HepG2 (cell line): Measurements from ENCODE around the gene RSPH10B. TPM values are rescaled to one million over a fixed set of nuclear protein-coding genes. Genes with fewer than 3 reads are reported as not detected.
A peak's percentile ranks its signal among the peaks of the same experiment; 100 is the strongest.

Source experiments
- EED ChIP-seq: sonication (generic); formaldehyde crosslinking; IDR thresholded peaks from 2 replicates; pipeline ENCODE4 v1.5.0; 2020; ENCODE audit warnings: mild to moderate bottlenecking, missing genetic modification reagents
- HMG20B ChIP-seq: conservative IDR thresholded peaks from 2 replicates; pipeline ENCODE4 v1.6.1; 2016; ENCODE audit warnings: missing genetic modification reagents, missing compliant biosample characterization
- IRF1 ChIP-seq: sonication (generic); formaldehyde crosslinking; IDR thresholded peaks from 2 replicates; pipeline ENCODE4 v1.4.0; 2020; ENCODE audit warnings: low read depth, mild to moderate bottlenecking, missing genetic modification reagents
- NR2F6 ChIP-seq, 2 experiments: IDR thresholded peaks; 2 replicates each; pipeline ENCODE4 v1.6.1; 2016; ENCODE audit warnings: antibody characterized with exemption in 1 of 2, mild to moderate bottlenecking in 1 of 2
- PAX8 ChIP-seq: sonication (generic); formaldehyde crosslinking; IDR thresholded peaks from 2 replicates; pipeline ENCODE4 v1.8.0; 2022; ENCODE audit warnings: mild to moderate bottlenecking, missing genetic modification reagents, borderline replicate concordance
- PHF20 ChIP-seq: sonication (generic); formaldehyde crosslinking; IDR thresholded peaks from 2 replicates; pipeline ENCODE4 v1.5.0; 2020; ENCODE audit warnings: mild to moderate bottlenecking, missing genetic modification reagents
- PRDM10 ChIP-seq: sonication (generic); formaldehyde crosslinking; IDR thresholded peaks from 2 replicates; pipeline ENCODE4 v1.4.0; 2020; ENCODE audit warnings: low read depth, missing genetic modification reagents
- TAF1 ChIP-seq: sonication (generic); formaldehyde crosslinking; IDR thresholded peaks from 2 replicates; pipeline ENCODE4 v1.4.0; 2020; ENCODE audit warnings: missing genetic modification reagents
- ZBTB42 ChIP-seq: sonication (generic); formaldehyde crosslinking; IDR thresholded peaks from 2 replicates; pipeline ENCODE4 v1.5.0; 2020; ENCODE audit warnings: mild to moderate bottlenecking, missing genetic modification reagents
- ZBTB7A ChIP-seq: sonication (generic); formaldehyde crosslinking; IDR thresholded peaks from 2 replicates; pipeline ENCODE4 v1.8.0; 2022; ENCODE audit warnings: mild to moderate bottlenecking, missing genetic modification reagents
- ZKSCAN1 ChIP-seq: fragments of 150-350 bp; IDR thresholded peaks from 2 replicates; pipeline ENCODE4 v1.6.1; 2014; ENCODE audit warnings: low read length
- ZNF138 ChIP-seq: sonication (generic); formaldehyde crosslinking; IDR thresholded peaks from 2 replicates; pipeline ENCODE4 v1.5.0; 2020; ENCODE audit warnings: mild to moderate bottlenecking, low read depth, missing genetic modification reagents
- ZNF3 ChIP-seq: IDR thresholded peaks from 2 replicates; pipeline ENCODE4 v1.7.0; 2017; ENCODE audit warnings: inconsistent platforms
- ZNF30 ChIP-seq: sonication (generic); formaldehyde crosslinking; IDR thresholded peaks from 2 replicates; pipeline ENCODE4 v1.5.0; 2020; ENCODE audit warnings: mild to moderate bottlenecking, missing genetic modification reagents
- ZNF496 ChIP-seq: sonication (generic); formaldehyde crosslinking; IDR thresholded peaks from 2 replicates; pipeline ENCODE4 v1.8.1; 2023; ENCODE audit warnings: mild to moderate bottlenecking, moderate library complexity, missing genetic modification reagents; ENCODE audit not compliant: insufficient replicate concordance
- ZNF510 ChIP-seq: sonication (generic); formaldehyde crosslinking; IDR thresholded peaks from 2 replicates; pipeline ENCODE4 v1.4.0; 2020; ENCODE audit warnings: low read depth, mild to moderate bottlenecking, missing genetic modification reagents
- ZNF512B ChIP-seq: sonication (generic); formaldehyde crosslinking; IDR thresholded peaks from 2 replicates; pipeline ENCODE4 v1.5.1; 2020; ENCODE audit warnings: missing genetic modification reagents, mild to moderate bottlenecking, borderline replicate concordance
- ZNF557 ChIP-seq: sonication (generic); formaldehyde crosslinking; IDR thresholded peaks from 2 replicates; pipeline ENCODE4 v1.4.0; 2020; ENCODE audit warnings: missing genetic modification reagents
- ZNF644 ChIP-seq: IDR thresholded peaks from 2 replicates; pipeline ENCODE4 v1.6.1; 2016; ENCODE audit warnings: low read depth
- polyA plus RNA-seq, 8 experiments: library from polyadenylated mRNA; depleted of rRNA in 3 of 8; stranded (reverse) in 7 of 8; unstranded in 1 of 8; fragments of >200 nt; fragmentation: Illumina TruSeq in 4 of 8; extraction: Trizol in 4 of 8; gene quantifications; 2 replicates each; pipeline versions ENCODE4 v1.2.1 to v1.2.3, GENCODE V29; 2011 to 2016; ENCODE audit warnings: low read depth in 4 of 8, missing spikeins in 1 of 8, mixed read lengths in 1 of 8; ENCODE audit not compliant: insufficient read depth in 1 of 8
- total RNA-seq, 5 experiments: library from RNA; depleted of rRNA; stranded (reverse); fragments of >200 nt; fragmentation: Illumina TruSeq; extraction: Trizol; gene quantifications; 2 replicates each; pipeline ENCODE4 v1.2.3, GENCODE V29; 2016; ENCODE audit warnings: low read depth in 1 of 5
- TF ChIP-seq, protein P1 (sequence below): sonication (generic); formaldehyde crosslinking; IDR thresholded peaks from 2 replicates; pipeline ENCODE4 v1.5.0; 2020; ENCODE audit warnings: missing genetic modification reagents, mild to moderate bottlenecking, borderline replicate concordance

Gene RSPH10B
- total and polyA plus RNA-seq, 2 of the 13 experiments (the other 11 are each of a cell fraction or from before 2014, with no cell fraction given) = not detected

DNA sequence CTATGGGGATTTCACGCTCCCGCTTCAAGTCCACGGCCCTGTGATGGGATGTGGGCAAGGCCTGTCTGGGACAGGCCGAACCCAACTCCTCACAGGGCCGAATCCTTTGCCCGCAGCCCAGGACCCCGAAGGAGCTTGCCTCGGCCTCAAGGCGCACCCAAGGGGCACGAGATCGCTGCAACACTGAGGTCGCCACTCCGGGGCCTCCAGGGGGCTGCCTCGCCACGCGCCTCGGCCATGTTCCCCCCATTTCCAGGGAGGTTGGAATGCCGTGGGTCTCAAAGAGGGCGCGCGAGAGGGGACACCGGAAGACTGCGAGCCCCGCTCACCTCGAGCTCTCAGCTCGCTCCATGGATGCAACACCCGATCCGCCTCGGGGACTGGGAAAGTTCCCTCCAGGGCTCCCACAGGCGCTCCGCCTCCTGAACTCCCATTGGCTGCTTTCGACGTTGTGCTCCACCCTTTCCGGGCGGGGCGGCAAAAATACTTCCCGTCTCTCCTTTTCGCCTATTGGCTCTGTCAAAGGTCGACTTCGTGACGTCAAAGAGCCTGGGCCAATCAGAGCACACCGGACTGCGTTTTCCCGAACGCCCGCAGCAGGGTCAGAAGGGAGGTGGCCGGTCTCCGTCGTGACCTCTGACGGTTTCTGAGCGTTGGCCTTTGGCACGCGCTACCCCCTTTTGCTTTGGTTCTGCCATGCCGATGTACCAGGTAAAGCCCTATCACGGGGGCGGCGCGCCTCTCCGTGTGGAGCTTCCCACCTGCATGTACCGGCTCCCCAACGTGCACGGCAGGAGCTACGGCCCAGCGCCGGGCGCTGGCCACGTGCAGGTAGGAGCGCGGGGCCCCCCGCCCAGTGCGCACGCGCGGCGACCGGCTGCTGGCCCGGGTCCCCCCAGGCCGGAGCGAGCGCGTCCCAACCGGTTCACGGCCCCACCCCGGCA lies 38.5 kb upstream of the RSPH10B start, which contains the start of the genes AIMP2 and PMS2 (continued):
- 0 out of 2 replicates have a peak, but pooled peaks have one; percentile 50 for TF ChIP-seq ZNF512B (CRISPR knock-in tag)
- peak; percentile 75 for TF ChIP-seq ZNF496 (CRISPR knock-in tag)
- TF ChIP-seq HMG20B = peak; percentile 63; the same call in 1 of the 2 replicates
- TF ChIP-seq, protein P1, sequence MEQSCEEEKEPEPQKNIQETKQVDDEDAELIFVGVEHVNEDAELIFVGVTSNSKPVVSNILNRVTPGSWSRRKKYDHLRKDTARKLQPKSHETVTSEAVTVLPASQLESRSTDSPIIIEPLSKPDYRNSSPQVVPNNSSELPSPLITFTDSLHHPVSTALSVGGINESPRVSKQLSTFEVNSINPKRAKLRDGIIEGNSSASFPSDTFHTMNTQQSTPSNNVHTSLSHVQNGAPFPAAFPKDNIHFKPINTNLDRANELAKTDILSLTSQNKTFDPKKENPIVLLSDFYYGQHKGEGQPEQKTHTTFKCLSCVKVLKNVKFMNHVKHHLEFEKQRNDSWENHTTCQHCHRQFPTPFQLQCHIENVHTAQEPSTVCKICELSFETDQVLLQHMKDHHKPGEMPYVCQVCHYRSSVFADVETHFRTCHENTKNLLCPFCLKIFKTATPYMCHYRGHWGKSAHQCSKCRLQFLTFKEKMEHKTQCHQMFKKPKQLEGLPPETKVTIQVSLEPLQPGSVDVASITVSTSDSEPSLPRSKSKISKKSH (CRISPR knock-in tag) = peak; percentile 100
- peak; percentile 98 for TF ChIP-seq ZBTB7A (CRISPR knock-in tag)
- peak; percentile 100 for TF ChIP-seq ZNF510 (CRISPR knock-in tag)
- no peak for TF ChIP-seq ZNF644 (CRISPR knock-in tag)
- TF ChIP-seq IRF1 (CRISPR knock-in tag) = peak; percentile 96; the same call in 1 of the 2 replicates
- peak; percentile 100 for TF ChIP-seq EED (CRISPR knock-in tag)
- peak; percentile 61; the same call in 1 of the 2 replicates for TF ChIP-seq ZNF3
- TF ChIP-seq ZNF30 (CRISPR knock-in tag) = peak; percentile 99
- no peak; the same call in none of the 2 replicates for TF ChIP-seq PRDM10 (CRISPR knock-in tag)
- TF ChIP-seq TAF1 = peak; percentile 94
- peak; percentile 99; the same call in 1 of the 2 replicates for TF ChIP-seq PAX8 (CRISPR knock-in tag)
- TF ChIP-seq PHF20 (CRISPR knock-in tag) = peak; percentile 87
- peak; percentile 97 for TF ChIP-seq ZBTB42 (CRISPR knock-in tag)
- TF ChIP-seq ZKSCAN1 = 0 out of 2 replicates have a peak, but pooled peaks have one; percentile 25
- TF ChIP-seq NR2F6 (IDR thresholded peaks at IDR 0.05) = peak; percentile 84
- TF ChIP-seq NR2F6 (CRISPR knock-in tag; IDR thresholded peaks at IDR 0.05) = peak; percentile 89
- peak; percentile 98 for TF ChIP-seq ZNF557 (CRISPR knock-in tag)
- TF ChIP-seq ZNF138 = peak; percentile 99
